ENCODE measurements around the gene DUT.

DUT gene

GRCh38 chr15:48371550-48371949, 40.3 kb downstream of the DUT start:
- ATAC-seq (no peak), DNase-seq (no peak)

GRCh38 chr15:48371961-48372360, 40.7 kb downstream of the DUT start:
- ATAC-seq (no peak), DNase-seq (no peak)

- ATAC-seq (no peak), DNase-seq (no peak)
Observed at GRCh38 chr15:48373821-48374451, 42.7 kb downstream of the DUT start.

- no peak for ATAC-seq
Observed at GRCh38 chr15:48374472-48374871, 43.2 kb downstream of the DUT start.

GRCh38 chr15:48375767-48376166, 44.5 kb downstream of the DUT start:
- ATAC-seq (no peak), DNase-seq (no peak)

More at GRCh38 chr15:48374472-48374871, 43.2 kb downstream of the DUT start:
- DNase-seq = no peak

GRCh38 chr15:48380198-48380597, 49.0 kb downstream of the DUT start:
- DNase-seq = no peak
- no peak for ATAC-seq

GRCh38 chr15:48381861-48382260, 50.6 kb downstream of the DUT start:
- no peak for ATAC-seq
- no peak for DNase-seq

GRCh38 chr15:48383031-48383430, 51.8 kb downstream of the DUT start:
- ATAC-seq = no peak
- no peak for DNase-seq

GRCh38 chr15:48384616-48385015, 53.4 kb downstream of the DUT start:
- no peak for ATAC-seq
- no peak for DNase-seq

- ATAC-seq (no peak), DNase-seq (no peak)
Observed at GRCh38 chr15:48385031-48385830, 54.0 kb downstream of the DUT start.

- DNase-seq = no peak
- ATAC-seq = no peak
Observed at GRCh38 chr15:48388016-48388851, 57.0 kb downstream of the DUT start.

- no peak for ATAC-seq
- DNase-seq = no peak
Observed at GRCh38 chr15:48388910-48389309, 57.7 kb downstream of the DUT start.

- no peak for ATAC-seq
- no peak for DNase-seq
Observed at GRCh38 chr15:48389691-48390143, 58.5 kb downstream of the DUT start.

GRCh38 chr15:48391950-48392349, 60.7 kb downstream of the DUT start:
- ATAC-seq = no peak
- no peak for DNase-seq

GRCh38 chr15:48392356-48392755, 61.1 kb downstream of the DUT start:
- ATAC-seq (no peak), DNase-seq (no peak)
